Thyroid gland (tissue), 4 donors: ENCODE measurements around the gene HOXB2. TPM values are rescaled to one million over a fixed set of nuclear protein-coding genes. Genes with fewer than 3 reads are reported as not detected.
A peak's percentile ranks its signal among the peaks of the same experiment; 100 is the strongest.

ENCODE experiments used
- DNase-seq, 2 donors: peaks; one replicate each; pipeline ENCODE4 v3.0.0-alpha.2; 2019
- H3K27ac ChIP-seq, 3 donors: fragments of 200-600 bp; sonication (generic); 1 replicate in 2 of 3; 2 replicates in 1 of 3; pipeline ENCODE4 v1.5.1; 2016 to 2019; ENCODE audit warnings: mild to moderate bottlenecking in 1 of 3, moderate library complexity in 1 of 3
- H3K27me3 ChIP-seq: fragments of 200-600 bp; sonication (generic); one replicate; pipeline ENCODE4 v1.5.1; 2019
- H3K36me3 ChIP-seq, 2 donors: fragments of 200-600 bp; sonication (generic); one replicate each; pipeline ENCODE4 v1.5.1; 2016 to 2019
- H3K4me1 ChIP-seq, 2 donors: fragments of 200-600 bp; sonication (generic); one replicate each; pipeline ENCODE4 v1.5.1; 2017 to 2019
- H3K4me3 ChIP-seq, 3 donors: fragments of 200-600 bp; sonication (generic); replicated peaks in 1 of 3; 1 replicate in 2 of 3; 2 replicates in 1 of 3; pipeline ENCODE4 v1.5.1; 2016; ENCODE audit warnings: mild to moderate bottlenecking in 1 of 3
- H3K9me3 ChIP-seq: fragments of 200-600 bp; sonication (generic); one replicate; pipeline ENCODE4 v1.5.1; 2017
- POLR2A ChIP-seq, 2 donors: fragments of 450-650 bp; IDR thresholded peaks; one replicate each; pipeline ENCODE4 v1.6.1; 2017; ENCODE audit warnings: antibody characterized with exemption in 2 of 2, mild to moderate bottlenecking in 2 of 2, moderate library complexity in 1 of 2
- WGBS, 2 donors: methylation state at CpG; one replicate each; pipeline ENCODE4 v1.1.5; 2017; 5-methylcytosine and 5-hydroxymethylcytosine counted together
- intact Hi-C: fragments of 100-400 bp; cut with DNase I; formaldehyde crosslinking; loops from one replicate; pipeline ENCODE4 v1.15.1; 2023
- total RNA-seq, 4 donors: library from RNA; depleted of rRNA; stranded (reverse); fragments of >200 nt; gene quantifications; one replicate each; pipeline ENCODE4 v1.2.3, GENCODE V29; 2016
- TF ChIP-seq, protein P1 (sequence below), 6 experiments: fragments of 200-600 bp in 3 of 6; fragments of 450-650 bp in 3 of 6; sonication (generic) in 3 of 6; IDR thresholded peaks; one replicate each; pipeline ENCODE4 v1.5.1; 2016 to 2019; ENCODE audit warnings: antibody characterized with exemption in 6 of 6, mild to moderate bottlenecking in 2 of 6, inconsistent platforms in 1 of 6, moderate library complexity in 1 of 6

HOXB2 gene
- total RNA-seq: 1 to 10 TPM; 2.6 to 9.4 (median 5.2) TPM

DNA sequence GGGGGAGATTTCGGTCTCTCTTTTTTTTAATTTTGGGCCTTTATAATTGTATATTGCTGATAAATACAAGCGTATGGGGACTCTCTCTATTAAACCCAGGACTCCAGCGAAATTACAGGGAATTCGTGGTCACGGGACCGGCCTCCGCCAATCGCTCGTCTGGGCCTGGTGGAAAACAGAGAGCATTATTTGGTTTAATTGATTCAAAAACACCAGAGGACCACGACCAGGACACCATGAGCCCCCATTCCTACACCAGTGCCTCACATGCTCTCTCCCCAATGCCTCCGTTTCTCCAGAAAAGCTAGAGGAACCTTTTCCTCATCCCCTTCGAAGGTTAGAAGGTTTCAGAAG lies at the start of gene HOXB2:
TSS of gene HOXB2 (minus strand) at position 88 of the 354 bp plus-strand sequence. CDS start 198 bp downstream, outside the sequence.
- Histone ChIP-seq H3K27me3 (peaks cover 47% of the 10 kb centered on the region), H3K27ac (peak within 1 kb of the TSS; percentile 73 to 78 (median 74)), H3K36me3 (no peaks in the 10 kb centered on the region), H3K4me1 (no peaks in the 10 kb centered on the region), H3K4me3 (peak within 1 kb of the TSS in 2 of 3 donors; percentile 13 to 32), H3K9me3 (no peaks in the 10 kb centered on the region)
- intact Hi-C loops: no loop called here
- no peak for DNase-seq
- TF ChIP-seq POLR2A (IDR thresholded peaks at IDR 0.05): no peak
- 22 to 25% methylated on average over 12 of the region's 12 CpGs for WGBS, 2 donors

DNA sequence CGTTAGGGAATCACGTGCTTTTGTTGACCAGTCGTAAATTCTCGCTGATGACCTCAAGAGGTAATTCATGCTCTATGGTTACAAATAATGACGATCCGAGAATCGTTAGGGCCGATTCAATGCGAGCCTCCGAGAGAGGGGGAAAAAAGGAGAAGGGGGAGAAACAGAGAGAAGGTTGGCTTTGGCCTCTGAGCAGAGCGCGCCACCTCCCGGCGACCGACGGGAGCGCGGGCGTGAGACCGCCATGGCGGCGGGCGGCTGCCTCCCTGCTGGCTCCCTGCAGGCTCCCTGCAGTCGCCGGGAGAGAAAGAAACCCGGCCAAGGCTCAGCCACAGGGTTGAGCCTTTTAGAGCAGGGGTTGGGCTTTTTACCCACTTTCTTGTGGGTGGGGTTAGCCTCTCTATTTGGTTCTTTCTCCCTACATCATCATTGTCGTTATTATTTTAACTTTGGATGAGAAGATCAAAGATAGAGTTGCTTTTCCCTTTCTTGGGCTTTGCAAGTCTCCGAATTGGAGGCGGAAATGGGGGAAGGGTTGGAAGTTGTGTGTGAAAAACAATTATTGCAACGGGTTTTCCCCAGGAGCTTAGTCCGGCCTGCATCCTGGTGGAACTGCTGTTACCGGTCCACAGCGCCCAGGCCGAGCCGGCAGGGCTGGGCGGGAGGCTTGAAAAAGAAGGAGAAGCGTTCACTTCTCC lies 49.1 kb upstream of the HOXB2 start:
- Histone ChIP-seq H3K27ac (no peak overlapping the region), H3K36me3 (no peaks in the 10 kb centered on the region), H3K27me3 (peaks cover 67% of the 10 kb centered on the region), H3K4me3 (no peak overlapping the region), H3K4me1 (peaks cover 5 to 29% of the 10 kb centered on the region in 2 donors), H3K9me3 (no peaks in the 10 kb centered on the region)
- WGBS, 2 donors: 5 to 14% methylated on average over 36 to 37 of the region's 37 CpGs
- peak; percentile 53 to 62 for DNase-seq
- TF ChIP-seq, protein P1, sequence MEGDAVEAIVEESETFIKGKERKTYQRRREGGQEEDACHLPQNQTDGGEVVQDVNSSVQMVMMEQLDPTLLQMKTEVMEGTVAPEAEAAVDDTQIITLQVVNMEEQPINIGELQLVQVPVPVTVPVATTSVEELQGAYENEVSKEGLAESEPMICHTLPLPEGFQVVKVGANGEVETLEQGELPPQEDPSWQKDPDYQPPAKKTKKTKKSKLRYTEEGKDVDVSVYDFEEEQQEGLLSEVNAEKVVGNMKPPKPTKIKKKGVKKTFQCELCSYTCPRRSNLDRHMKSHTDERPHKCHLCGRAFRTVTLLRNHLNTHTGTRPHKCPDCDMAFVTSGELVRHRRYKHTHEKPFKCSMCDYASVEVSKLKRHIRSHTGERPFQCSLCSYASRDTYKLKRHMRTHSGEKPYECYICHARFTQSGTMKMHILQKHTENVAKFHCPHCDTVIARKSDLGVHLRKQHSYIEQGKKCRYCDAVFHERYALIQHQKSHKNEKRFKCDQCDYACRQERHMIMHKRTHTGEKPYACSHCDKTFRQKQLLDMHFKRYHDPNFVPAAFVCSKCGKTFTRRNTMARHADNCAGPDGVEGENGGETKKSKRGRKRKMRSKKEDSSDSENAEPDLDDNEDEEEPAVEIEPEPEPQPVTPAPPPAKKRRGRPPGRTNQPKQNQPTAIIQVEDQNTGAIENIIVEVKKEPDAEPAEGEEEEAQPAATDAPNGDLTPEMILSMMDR (IDR thresholded peaks at IDR 0.05): peak in 5 of 6 experiments; percentile 39 to 87 (median 56)
- TF ChIP-seq POLR2A (IDR thresholded peaks at IDR 0.05): no peak
- intact Hi-C loops: loop anchor here (10.0 kb wide), 1 partner anchor 401 kb away; the partner anchor contains the start of gene IGF2BP1

DNA sequence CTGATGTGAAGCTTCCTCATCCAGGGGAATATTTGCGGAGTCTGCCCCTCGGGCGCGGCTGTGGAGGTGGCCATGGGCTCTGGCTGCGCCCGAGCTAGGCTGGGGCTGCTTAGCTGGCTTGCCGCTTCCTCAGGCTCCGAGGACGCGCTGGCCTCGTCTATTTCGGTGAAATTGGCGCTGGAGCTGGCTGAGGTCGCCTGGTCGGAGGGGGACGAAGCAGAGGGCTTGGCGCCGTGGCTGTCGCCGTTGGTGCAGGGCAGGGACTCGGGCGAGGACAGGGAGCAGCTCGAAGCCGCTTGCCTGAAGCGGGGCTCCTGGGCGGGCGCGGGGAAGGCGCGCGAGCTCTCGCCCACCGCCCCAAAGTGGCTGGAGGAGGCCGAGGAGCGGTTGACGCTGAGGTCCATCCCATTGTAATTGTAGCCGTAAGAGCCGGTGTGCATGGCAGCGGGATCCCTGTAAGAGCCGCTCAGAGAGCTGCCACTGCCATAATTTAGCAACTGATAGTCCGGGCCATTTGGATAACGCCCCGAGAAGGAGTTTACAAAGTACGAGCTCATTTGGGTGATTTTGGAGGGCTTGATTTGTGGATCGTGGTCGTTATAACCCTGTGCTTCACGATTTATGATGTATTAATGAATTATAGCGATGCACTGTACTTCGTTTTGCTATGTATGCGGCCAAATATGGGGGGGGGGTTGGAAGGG lies 48.4 kb upstream of the HOXB2 start, which contains the start of gene HOXB5:
TSS of gene HOXB5 (minus strand) at position 654 of the 704 bp plus-strand sequence. CDS start at position 557, 97 bp downstream.
- peaks cover 5 to 29% of the 10 kb centered on the region in 2 donors for H3K4me1 ChIP-seq
- 2% methylated on average over 19 to 25 of the region's 50 CpGs for WGBS, 2 donors
- DNase-seq: no peak

DNA sequence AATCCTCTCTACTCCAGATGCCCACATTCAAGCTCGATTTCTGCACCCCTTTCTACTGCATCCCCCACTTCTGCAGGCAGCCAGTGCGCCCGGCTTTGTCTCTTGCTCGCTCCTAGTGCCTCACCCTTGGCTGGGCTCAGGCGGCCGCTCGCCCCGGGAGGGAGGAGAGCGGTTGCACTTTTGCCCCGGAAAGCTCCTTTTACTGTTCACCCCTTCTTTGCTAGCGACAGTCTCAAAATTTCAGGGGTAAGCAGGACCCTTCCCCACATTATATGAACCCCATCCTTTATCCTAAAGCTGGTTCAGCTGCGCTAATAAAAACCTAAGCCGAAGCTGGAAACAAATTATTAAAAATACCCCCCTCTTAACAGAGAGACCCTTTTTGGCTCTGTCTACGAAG lies 47.7 kb upstream of the HOXB2 start:
- H3K36me3 ChIP-seq: no peaks in the 10 kb centered on the region
- peaks cover 2 to 22% of the 10 kb centered on the region in 2 donors for H3K4me1 ChIP-seq
- no peaks in the 10 kb centered on the region for H3K9me3 ChIP-seq
- no peak overlapping the region for H3K4me3 ChIP-seq
- TF ChIP-seq POLR2A (IDR thresholded peaks at IDR 0.05): no peak
- TF ChIP-seq, protein P1 (IDR thresholded peaks at IDR 0.05): no peak
- DNase-seq: no peak
- no peak overlapping the region for H3K27ac ChIP-seq
- 9 to 15% methylated on average over 14 of the region's 14 CpGs for WGBS, 2 donors
- H3K27me3 ChIP-seq: peaks cover 55% of the 10 kb centered on the region
- intact Hi-C loops: loop anchor here (10.0 kb wide), 1 partner anchor 402 kb away; the partner anchor contains the start of gene IGF2BP1

More for the DNA sequence above, 48.4 kb upstream of the HOXB2 start, which contains the start of gene HOXB5:
- Histone ChIP-seq H3K27me3 (peaks cover 60% of the 10 kb centered on the region), H3K9me3 (no peaks in the 10 kb centered on the region), H3K36me3 (no peaks in the 10 kb centered on the region), H3K4me3 (peak within 1 kb of the TSS in 1 of 3 donors; percentile 5), H3K27ac (no peak within 1 kb of the TSS)
- intact Hi-C loops: loop anchor here (10.0 kb wide), 1 partner anchor 402 kb away; the partner anchor contains the start of gene IGF2BP1
- no peak for TF ChIP-seq POLR2A (IDR thresholded peaks at IDR 0.05)
- TF ChIP-seq, protein P1 (IDR thresholded peaks at IDR 0.05): no peak

DNA sequence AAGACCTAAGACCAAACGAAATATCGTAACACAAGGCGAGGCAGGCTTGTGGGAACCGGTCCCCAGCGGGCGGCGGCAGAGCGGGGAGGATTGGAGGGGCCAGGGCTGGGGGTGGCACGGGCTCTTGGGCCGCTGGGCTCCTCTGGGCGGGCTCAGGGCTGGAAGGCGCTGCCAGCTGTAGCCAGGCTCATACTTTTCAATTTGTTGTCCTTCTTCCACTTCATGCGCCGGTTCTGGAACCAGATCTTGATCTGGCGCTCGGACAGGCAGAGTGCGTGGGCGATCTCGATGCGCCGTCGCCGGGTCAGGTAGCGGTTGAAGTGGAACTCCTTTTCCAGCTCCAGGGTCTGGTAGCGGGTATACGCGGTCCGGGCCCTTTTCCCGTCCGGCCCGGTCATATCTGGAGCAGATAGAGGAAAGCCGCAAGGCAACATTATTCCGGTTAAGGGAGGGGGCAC lies 47.2 kb upstream of the HOXB2 start:
- no peak for DNase-seq
- Histone ChIP-seq H3K36me3 (no peaks in the 10 kb centered on the region), H3K9me3 (no peaks in the 10 kb centered on the region), H3K27me3 (peaks cover 55% of the 10 kb centered on the region), H3K27ac (no peak overlapping the region), H3K4me1 (peaks cover 0 to 19% of the 10 kb centered on the region in 2 donors), H3K4me3 (no peak overlapping the region)
- intact Hi-C loops: loop anchor here (10.0 kb wide), 1 partner anchor 403 kb away; the partner anchor contains the start of gene IGF2BP1
- WGBS, 2 donors: 17 to 44% methylated on average over 27 to 30 of the region's 33 CpGs
- TF ChIP-seq, protein P1 (IDR thresholded peaks at IDR 0.05): no peak
- no peak for TF ChIP-seq POLR2A (IDR thresholded peaks at IDR 0.05)
